Panc1 (cell line): ENCODE data around the gene EED. TPM values are rescaled to one million over a fixed set of nuclear protein-coding genes. Genes with fewer than 3 reads are reported as not detected.

ENCODE experiments used
- ATAC-seq: fragments of 200-7000 bp; cut with Tn5 transposase; 2 replicates; pipeline ENCODE4 v1.9.1; 2020; ENCODE audit warnings: mild to moderate bottlenecking, moderate library complexity
- BruUV-seq: library from RNA; stranded (reverse); fragments of 400-500 nt; replicated peaks from 2 replicates; lab custom pipeline; 2021; lab: Mats Ljungman, UMichigan
- CTCF ChIA-PET: fragments of 300-600 bp; sonication (Branson Sonifier 250); formaldehyde crosslinking; loops from one replicate; lab custom pipeline; 2022; ENCODE audit warnings: antibody characterized with exemption; lab: Charles Lee
- POLR2A ChIA-PET: fragments of 300-600 bp; sonication (Branson Sonifier 250); formaldehyde crosslinking; loops from one replicate; lab custom pipeline; 2022; ENCODE audit warnings: antibody characterized with exemption; lab: Charles Lee
- DNase-seq: peaks from one replicate; pipeline ENCODE4 v3.0.0-alpha.2; 2010; ENCODE audit warnings: low read depth, low spot score
- H3K27ac ChIP-seq: 2 replicates; pipeline ENCODE4 v1.5.1; 2011; ENCODE audit warnings: mild to moderate bottlenecking, low read length, inconsistent platforms
- H3K27me3 ChIP-seq: fragments of 200-500 bp; sonication (Bioruptor generic); 2 replicates; pipeline ENCODE4 v1.6.0; 2014; ENCODE audit warnings: low read length, inconsistent platforms; ENCODE audit not compliant: control insufficient read depth, insufficient read depth
- H3K36me3 ChIP-seq: fragments of 200-500 bp; sonication (Bioruptor generic); 2 replicates; pipeline ENCODE4 v1.5.1; 2014; ENCODE audit warnings: inconsistent platforms, mild to moderate bottlenecking, low read length, moderate library complexity; ENCODE audit not compliant: control insufficient read depth, insufficient read depth
- H3K4me1 ChIP-seq: 2 replicates; pipeline ENCODE4 v1.5.1; 2011; ENCODE audit warnings: inconsistent platforms, mild to moderate bottlenecking, low read length, moderate library complexity; ENCODE audit not compliant: control insufficient read depth, insufficient read depth
- H3K4me3 ChIP-seq, 2 experiments: 2 replicates each; pipeline ENCODE4 v1.5.1; 2011 to 2012; ENCODE audit warnings: low read depth in 2 of 2, low read length in 2 of 2, mild to moderate bottlenecking in 2 of 2, inconsistent platforms in 1 of 2, moderate library complexity in 1 of 2
- H3K9me3 ChIP-seq: fragments of 200-500 bp; sonication (Bioruptor generic); 2 replicates; pipeline ENCODE4 v1.5.1; 2014; ENCODE audit warnings: low read depth, mild to moderate bottlenecking, inconsistent platforms, low read length, moderate library complexity; ENCODE audit not compliant: control insufficient read depth, insufficient read depth
- POLR2AphosphoS5 ChIP-seq: IDR thresholded peaks from 2 replicates; pipeline ENCODE4 v1.6.1; 2012; ENCODE audit warnings: mild to moderate bottlenecking, low read depth, low read length, moderate library complexity
- SIN3A ChIP-seq: IDR thresholded peaks from 2 replicates; pipeline ENCODE4 v1.6.1; 2012; ENCODE audit warnings: low read depth, mild to moderate bottlenecking, low read length, moderate library complexity, borderline replicate concordance; ENCODE audit not compliant: insufficient read depth
- TCF7L2 ChIP-seq: IDR thresholded peaks from 2 replicates; pipeline ENCODE4 v1.6.1; 2011; ENCODE audit warnings: mild to moderate bottlenecking, low read depth, low read length, inconsistent platforms
- in situ Hi-C: cut with HindIII; loops from 2 replicates; pipeline ENCODE4 v1.10.0; 2016; ENCODE audit warnings: low sequenced_read_pairs, low pct_unique_long_range_greater_than_20kb
- intact Hi-C: fragments of 100-400 bp; cut with micrococcal nuclease; formaldehyde crosslinking; loops from one replicate; pipeline ENCODE4 v1.10.0; 2022; ENCODE audit not compliant: unreplicated experiment
- total RNA-seq: library from RNA; stranded (reverse); gene quantifications from one replicate; pipeline ENCODE4 v1.2.1, GENCODE V29; 2021; ENCODE audit not compliant: unreplicated experiment
- TF ChIP-seq, protein P1 (sequence below), 2 experiments: IDR thresholded peaks; 2 replicates each; pipeline ENCODE4 v1.6.1; 2011 to 2012; ENCODE audit warnings: low read depth in 2 of 2, control low read depth in 1 of 2, low read length in 1 of 2, mild to moderate bottlenecking in 1 of 2, moderate library complexity in 1 of 2; ENCODE audit not compliant: insufficient read depth in 1 of 2
- TF ChIP-seq, protein P2 (sequence below): fragments of 450-650 bp; IDR thresholded peaks from 2 replicates; pipeline ENCODE4 v1.5.1; 2017; ENCODE audit warnings: mild to moderate bottlenecking

The EED gene
- total RNA-seq, 1 experiment from 2014 or later, result 29.0 TPM

DNA sequence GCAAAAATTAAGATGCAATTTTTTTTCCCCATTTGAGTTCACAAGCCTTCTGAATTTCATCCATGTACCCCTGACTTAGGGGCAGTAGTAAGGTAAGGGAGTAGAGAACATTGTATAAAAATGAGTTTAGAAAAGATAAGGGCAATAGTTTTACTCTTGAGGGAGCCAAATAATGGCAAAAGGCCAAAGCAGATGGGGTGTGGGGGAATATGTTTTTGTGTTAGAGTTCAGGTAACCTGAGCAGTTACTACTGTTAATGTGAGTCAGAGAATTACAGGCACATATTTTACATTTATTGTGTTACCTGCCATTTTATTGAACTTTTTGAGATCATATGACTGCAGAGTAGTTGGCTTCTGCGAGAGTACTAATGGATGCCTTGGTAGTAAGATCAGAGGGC is 3.1 kb downstream of the EED start:
- ChIA-PET CTCF (no interaction called here), POLR2A (no interaction called here)
- H3K36me3 ChIP-seq, result peaks cover 12% of the 10 kb centered on the region
- no peaks in the 10 kb centered on the region for H3K9me3 ChIP-seq
- in situ Hi-C loops, result no loop called here
- BruUV-seq, result no TSS peak
- H3K27me3 ChIP-seq, result no peaks in the 10 kb centered on the region; the same call in 1 of the 2 replicates
- H3K27ac ChIP-seq, result peak overlapping the region; percentile 19; the same call in 1 of the 2 replicates
- ATAC-seq (no peak), DNase-seq (no peak)
- no peak overlapping the region for H3K4me3 ChIP-seq
- H3K4me1 ChIP-seq, result peaks cover 55% of the 10 kb centered on the region
- no peak for TF ChIP-seq SIN3A
- no peak for TF ChIP-seq POLR2AphosphoS5
- TF ChIP-seq, protein P1, sequence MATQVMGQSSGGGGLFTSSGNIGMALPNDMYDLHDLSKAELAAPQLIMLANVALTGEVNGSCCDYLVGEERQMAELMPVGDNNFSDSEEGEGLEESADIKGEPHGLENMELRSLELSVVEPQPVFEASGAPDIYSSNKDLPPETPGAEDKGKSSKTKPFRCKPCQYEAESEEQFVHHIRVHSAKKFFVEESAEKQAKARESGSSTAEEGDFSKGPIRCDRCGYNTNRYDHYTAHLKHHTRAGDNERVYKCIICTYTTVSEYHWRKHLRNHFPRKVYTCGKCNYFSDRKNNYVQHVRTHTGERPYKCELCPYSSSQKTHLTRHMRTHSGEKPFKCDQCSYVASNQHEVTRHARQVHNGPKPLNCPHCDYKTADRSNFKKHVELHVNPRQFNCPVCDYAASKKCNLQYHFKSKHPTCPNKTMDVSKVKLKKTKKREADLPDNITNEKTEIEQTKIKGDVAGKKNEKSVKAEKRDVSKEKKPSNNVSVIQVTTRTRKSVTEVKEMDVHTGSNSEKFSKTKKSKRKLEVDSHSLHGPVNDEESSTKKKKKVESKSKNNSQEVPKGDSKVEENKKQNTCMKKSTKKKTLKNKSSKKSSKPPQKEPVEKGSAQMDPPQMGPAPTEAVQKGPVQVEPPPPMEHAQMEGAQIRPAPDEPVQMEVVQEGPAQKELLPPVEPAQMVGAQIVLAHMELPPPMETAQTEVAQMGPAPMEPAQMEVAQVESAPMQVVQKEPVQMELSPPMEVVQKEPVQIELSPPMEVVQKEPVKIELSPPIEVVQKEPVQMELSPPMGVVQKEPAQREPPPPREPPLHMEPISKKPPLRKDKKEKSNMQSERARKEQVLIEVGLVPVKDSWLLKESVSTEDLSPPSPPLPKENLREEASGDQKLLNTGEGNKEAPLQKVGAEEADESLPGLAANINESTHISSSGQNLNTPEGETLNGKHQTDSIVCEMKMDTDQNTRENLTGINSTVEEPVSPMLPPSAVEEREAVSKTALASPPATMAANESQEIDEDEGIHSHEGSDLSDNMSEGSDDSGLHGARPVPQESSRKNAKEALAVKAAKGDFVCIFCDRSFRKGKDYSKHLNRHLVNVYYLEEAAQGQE (IDR thresholded peaks at IDR 0.05; ENCODE audit: insufficient read depth in 1 of 2, low read depth in 2 of 2, low read length in 1 of 2), result no peak
- TF ChIP-seq TCF7L2, result no peak
- TF ChIP-seq, protein P2, sequence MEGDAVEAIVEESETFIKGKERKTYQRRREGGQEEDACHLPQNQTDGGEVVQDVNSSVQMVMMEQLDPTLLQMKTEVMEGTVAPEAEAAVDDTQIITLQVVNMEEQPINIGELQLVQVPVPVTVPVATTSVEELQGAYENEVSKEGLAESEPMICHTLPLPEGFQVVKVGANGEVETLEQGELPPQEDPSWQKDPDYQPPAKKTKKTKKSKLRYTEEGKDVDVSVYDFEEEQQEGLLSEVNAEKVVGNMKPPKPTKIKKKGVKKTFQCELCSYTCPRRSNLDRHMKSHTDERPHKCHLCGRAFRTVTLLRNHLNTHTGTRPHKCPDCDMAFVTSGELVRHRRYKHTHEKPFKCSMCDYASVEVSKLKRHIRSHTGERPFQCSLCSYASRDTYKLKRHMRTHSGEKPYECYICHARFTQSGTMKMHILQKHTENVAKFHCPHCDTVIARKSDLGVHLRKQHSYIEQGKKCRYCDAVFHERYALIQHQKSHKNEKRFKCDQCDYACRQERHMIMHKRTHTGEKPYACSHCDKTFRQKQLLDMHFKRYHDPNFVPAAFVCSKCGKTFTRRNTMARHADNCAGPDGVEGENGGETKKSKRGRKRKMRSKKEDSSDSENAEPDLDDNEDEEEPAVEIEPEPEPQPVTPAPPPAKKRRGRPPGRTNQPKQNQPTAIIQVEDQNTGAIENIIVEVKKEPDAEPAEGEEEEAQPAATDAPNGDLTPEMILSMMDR, result no peak
- intact Hi-C loops, result no loop called here

DNA sequence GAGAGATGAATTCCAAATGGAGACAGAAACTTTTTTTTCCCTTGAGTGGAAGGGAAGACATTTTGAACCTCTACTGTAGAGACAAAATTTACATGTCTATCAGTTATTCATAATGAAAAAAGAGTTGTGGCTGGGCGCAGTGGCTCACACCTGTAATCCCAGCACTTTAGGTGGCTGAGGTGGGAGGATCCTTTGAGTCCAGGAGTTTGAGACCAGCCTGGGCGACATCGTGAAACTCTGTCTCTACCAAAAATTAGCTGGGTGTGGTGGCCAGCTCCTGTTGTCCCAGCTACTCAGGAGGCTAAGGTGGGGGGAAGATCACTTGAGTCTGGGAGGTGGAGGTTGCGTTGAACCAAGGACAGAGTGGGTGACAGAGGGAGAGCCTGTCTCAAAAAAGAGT is 4.1 kb downstream of the EED start:
- no peaks in the 10 kb centered on the region for H3K9me3 ChIP-seq
- in situ Hi-C loops (no loop called here), intact Hi-C loops (no loop called here)
- CTCF ChIA-PET, result interaction anchor here (0.6 kb wide), 1 partner anchor 211 kb away, joined by 3 read pairs; no protein-coding TSS in a partner anchor
- peaks cover 54% of the 10 kb centered on the region for H3K4me1 ChIP-seq
- peaks cover 12% of the 10 kb centered on the region for H3K36me3 ChIP-seq
- POLR2A ChIA-PET, result no interaction called here
- DNase-seq (no peak), ATAC-seq (no peak)
- no peak overlapping the region for H3K4me3 ChIP-seq
- no TSS peak for BruUV-seq
- TF ChIP-seq SIN3A (no peak), TCF7L2 (no peak)
- TF ChIP-seq, protein P2, result no peak
- no peaks in the 10 kb centered on the region for H3K27me3 ChIP-seq
- H3K27ac ChIP-seq, result no peak overlapping the region
